SK-N-SH treated with all-trans-retinoic acid at 6 μM for 48 hours (cell line): ENCODE data around the gene NPFF.

Experiments
- ATAC-seq: fragments of 200-7000 bp; cut with Tn5 transposase; 3 replicates; pipeline ENCODE4 v1.9.1; 2020; ENCODE audit warnings: mild to moderate bottlenecking, moderate library complexity
- ARNTL ChIP-seq: fragments of 450-650 bp; formaldehyde crosslinking; IDR thresholded peaks from 2 replicates; pipeline ENCODE4 v1.5.0; 2020; ENCODE audit warnings: low read depth, mild to moderate bottlenecking, moderate library complexity, borderline replicate concordance
- BACH2 ChIP-seq: fragments of 250-450 bp; sonication (Bioruptor Pico); IDR thresholded peaks from 2 replicates; pipeline ENCODE4 v1.9.0; 2021; ENCODE audit warnings: mild to moderate bottlenecking, borderline replicate concordance
- CSDC2 ChIP-seq: fragments of 250-450 bp; sonication (Bioruptor Pico); IDR thresholded peaks from 2 replicates; pipeline ENCODE4 v1.5.0; 2020; ENCODE audit warnings: mild to moderate bottlenecking, moderate library complexity
- ESRRG ChIP-seq: fragments of 250-450 bp; sonication (Bioruptor Pico); IDR thresholded peaks from 2 replicates; pipeline ENCODE4 v1.6.1; 2021; ENCODE audit warnings: mild to moderate bottlenecking
- GLIS3 ChIP-seq: fragments of 250-450 bp; sonication (Bioruptor Pico); IDR thresholded peaks from 2 replicates; pipeline ENCODE4 v1.5.0; 2020; ENCODE audit warnings: mild to moderate bottlenecking, moderate library complexity
- ISL1 ChIP-seq: fragments of 250-450 bp; sonication (Bioruptor Pico); IDR thresholded peaks from 2 replicates; pipeline ENCODE4 v2.1.2; 2022; ENCODE audit warnings: mild to moderate bottlenecking, moderate library complexity
- OSR1 ChIP-seq: fragments of 250-450 bp; sonication (Bioruptor Pico); IDR thresholded peaks from 2 replicates; pipeline ENCODE4 v1.8.0; 2022; ENCODE audit warnings: moderate library complexity, mild to moderate bottlenecking, inconsistent platforms
- PPARA ChIP-seq: fragments of 250-450 bp; sonication (Bioruptor Pico); IDR thresholded peaks from 2 replicates; pipeline ENCODE4 v1.5.0; 2020; ENCODE audit warnings: mild to moderate bottlenecking, borderline replicate concordance
- RARB ChIP-seq: fragments of 250-450 bp; sonication (Bioruptor Pico); IDR thresholded peaks from 2 replicates; pipeline ENCODE4 v1.8.0; 2021; ENCODE audit warnings: mild to moderate bottlenecking, moderate library complexity
- SNAI2 ChIP-seq: fragments of 250-450 bp; sonication (Bioruptor Pico); IDR thresholded peaks from 2 replicates; pipeline ENCODE4 v1.5.0; 2020; ENCODE audit warnings: mild to moderate bottlenecking, moderate library complexity
- TCF4 ChIP-seq: fragments of 250-450 bp; sonication (Bioruptor Pico); IDR thresholded peaks from 2 replicates; pipeline ENCODE4 v1.8.0; 2021; ENCODE audit warnings: mild to moderate bottlenecking, moderate library complexity, borderline replicate concordance
- TOX ChIP-seq: fragments of 250-450 bp; sonication (Bioruptor Pico); IDR thresholded peaks from 2 replicates; pipeline ENCODE4 v1.8.0; 2021; ENCODE audit warnings: mild to moderate bottlenecking, moderate library complexity, borderline replicate concordance
- ZC3H10 ChIP-seq: fragments of 250-450 bp; sonication (Bioruptor Pico); IDR thresholded peaks from 2 replicates; pipeline ENCODE4 v1.5.1; 2021; ENCODE audit warnings: mild to moderate bottlenecking, moderate library complexity
- ZFP3 ChIP-seq: fragments of 250-450 bp; sonication (Bioruptor Pico); IDR thresholded peaks from 2 replicates; pipeline ENCODE4 v1.5.0; 2020; ENCODE audit warnings: mild to moderate bottlenecking, moderate library complexity
- ZNF565 ChIP-seq: fragments of 450-650 bp; formaldehyde crosslinking; conservative IDR thresholded peaks from 2 replicates; pipeline ENCODE4 v1.5.0; 2020; ENCODE audit warnings: low read depth, mild to moderate bottlenecking, moderate library complexity
- ZNF8 ChIP-seq: fragments of 450-650 bp; formaldehyde crosslinking; IDR thresholded peaks from 2 replicates; pipeline ENCODE4 v1.5.0; 2020; ENCODE audit warnings: mild to moderate bottlenecking, moderate library complexity
- TF ChIP-seq, protein P1 (sequence below): fragments of 250-450 bp; sonication (Bioruptor Pico); IDR thresholded peaks from 2 replicates; pipeline ENCODE4 v1.5.1; 2021; ENCODE audit warnings: mild to moderate bottlenecking, moderate library complexity
- TF ChIP-seq, protein P2 (sequence below): fragments of 250-450 bp; sonication (Bioruptor Pico); IDR thresholded peaks from 2 replicates; pipeline ENCODE4 v1.5.0; 2020; ENCODE audit warnings: mild to moderate bottlenecking, moderate library complexity
- TF ChIP-seq, protein P3 (sequence below): fragments of 250-450 bp; sonication (Bioruptor Pico); IDR thresholded peaks from 2 replicates; pipeline ENCODE4 v1.8.0; 2020; ENCODE audit warnings: mild to moderate bottlenecking, moderate library complexity, borderline replicate concordance
- TF ChIP-seq, protein P4 (sequence below): fragments of 250-450 bp; sonication (Bioruptor Pico); IDR thresholded peaks from 2 replicates; pipeline ENCODE4 v1.5.1; 2020; ENCODE audit warnings: low read depth, mild to moderate bottlenecking, moderate library complexity
- TF ChIP-seq, protein P5 (sequence below): fragments of 250-450 bp; sonication (Bioruptor Pico); IDR thresholded peaks from 2 replicates; pipeline ENCODE4 v1.8.0; 2021; ENCODE audit warnings: low read depth, mild to moderate bottlenecking, moderate library complexity, borderline replicate concordance

The NPFF gene

DNA sequence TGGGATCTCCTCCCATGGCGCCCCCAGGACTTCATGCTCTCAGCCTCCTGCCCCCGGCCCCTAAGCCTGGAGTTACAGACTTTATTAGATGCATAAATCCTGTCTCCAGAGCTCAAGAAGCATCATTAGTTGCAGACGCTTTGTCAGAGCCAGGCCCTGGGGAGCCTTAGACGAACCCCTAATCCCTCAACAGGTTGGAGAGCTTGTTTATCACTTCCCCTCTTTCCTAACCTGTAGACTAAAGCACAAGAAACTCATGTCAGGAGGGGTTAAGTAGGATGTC is 260 bp upstream of the NPFF start:
- no peak for TF ChIP-seq RARB
- TF ChIP-seq SNAI2 (CRISPR knock-in tag): no peak
- TF ChIP-seq TCF4 (CRISPR knock-in tag): no peak
- TF ChIP-seq ZC3H10 (CRISPR knock-in tag): no peak
- TF ChIP-seq, protein P1, sequence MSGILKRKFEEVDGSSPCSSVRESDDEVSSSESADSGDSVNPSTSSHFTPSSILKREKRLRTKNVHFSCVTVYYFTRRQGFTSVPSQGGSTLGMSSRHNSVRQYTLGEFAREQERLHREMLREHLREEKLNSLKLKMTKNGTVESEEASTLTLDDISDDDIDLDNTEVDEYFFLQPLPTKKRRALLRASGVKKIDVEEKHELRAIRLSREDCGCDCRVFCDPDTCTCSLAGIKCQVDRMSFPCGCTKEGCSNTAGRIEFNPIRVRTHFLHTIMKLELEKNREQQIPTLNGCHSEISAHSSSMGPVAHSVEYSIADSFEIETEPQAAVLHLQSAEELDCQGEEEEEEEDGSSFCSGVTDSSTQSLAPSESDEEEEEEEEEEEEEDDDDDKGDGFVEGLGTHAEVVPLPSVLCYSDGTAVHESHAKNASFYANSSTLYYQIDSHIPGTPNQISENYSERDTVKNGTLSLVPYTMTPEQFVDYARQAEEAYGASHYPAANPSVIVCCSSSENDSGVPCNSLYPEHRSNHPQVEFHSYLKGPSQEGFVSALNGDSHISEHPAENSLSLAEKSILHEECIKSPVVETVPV (CRISPR knock-in tag): no peak
- no peak for TF ChIP-seq ZFP3 (CRISPR knock-in tag)
- no peak for TF ChIP-seq BACH2 (CRISPR knock-in tag)
- TF ChIP-seq, protein P2, sequence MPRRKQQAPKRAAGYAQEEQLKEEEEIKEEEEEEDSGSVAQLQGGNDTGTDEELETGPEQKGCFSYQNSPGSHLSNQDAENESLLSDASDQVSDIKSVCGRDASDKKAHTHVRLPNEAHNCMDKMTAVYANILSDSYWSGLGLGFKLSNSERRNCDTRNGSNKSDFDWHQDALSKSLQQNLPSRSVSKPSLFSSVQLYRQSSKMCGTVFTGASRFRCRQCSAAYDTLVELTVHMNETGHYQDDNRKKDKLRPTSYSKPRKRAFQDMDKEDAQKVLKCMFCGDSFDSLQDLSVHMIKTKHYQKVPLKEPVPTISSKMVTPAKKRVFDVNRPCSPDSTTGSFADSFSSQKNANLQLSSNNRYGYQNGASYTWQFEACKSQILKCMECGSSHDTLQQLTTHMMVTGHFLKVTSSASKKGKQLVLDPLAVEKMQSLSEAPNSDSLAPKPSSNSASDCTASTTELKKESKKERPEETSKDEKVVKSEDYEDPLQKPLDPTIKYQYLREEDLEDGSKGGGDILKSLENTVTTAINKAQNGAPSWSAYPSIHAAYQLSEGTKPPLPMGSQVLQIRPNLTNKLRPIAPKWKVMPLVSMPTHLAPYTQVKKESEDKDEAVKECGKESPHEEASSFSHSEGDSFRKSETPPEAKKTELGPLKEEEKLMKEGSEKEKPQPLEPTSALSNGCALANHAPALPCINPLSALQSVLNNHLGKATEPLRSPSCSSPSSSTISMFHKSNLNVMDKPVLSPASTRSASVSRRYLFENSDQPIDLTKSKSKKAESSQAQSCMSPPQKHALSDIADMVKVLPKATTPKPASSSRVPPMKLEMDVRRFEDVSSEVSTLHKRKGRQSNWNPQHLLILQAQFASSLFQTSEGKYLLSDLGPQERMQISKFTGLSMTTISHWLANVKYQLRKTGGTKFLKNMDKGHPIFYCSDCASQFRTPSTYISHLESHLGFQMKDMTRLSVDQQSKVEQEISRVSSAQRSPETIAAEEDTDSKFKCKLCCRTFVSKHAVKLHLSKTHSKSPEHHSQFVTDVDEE: no peak
- TF ChIP-seq, protein P3, sequence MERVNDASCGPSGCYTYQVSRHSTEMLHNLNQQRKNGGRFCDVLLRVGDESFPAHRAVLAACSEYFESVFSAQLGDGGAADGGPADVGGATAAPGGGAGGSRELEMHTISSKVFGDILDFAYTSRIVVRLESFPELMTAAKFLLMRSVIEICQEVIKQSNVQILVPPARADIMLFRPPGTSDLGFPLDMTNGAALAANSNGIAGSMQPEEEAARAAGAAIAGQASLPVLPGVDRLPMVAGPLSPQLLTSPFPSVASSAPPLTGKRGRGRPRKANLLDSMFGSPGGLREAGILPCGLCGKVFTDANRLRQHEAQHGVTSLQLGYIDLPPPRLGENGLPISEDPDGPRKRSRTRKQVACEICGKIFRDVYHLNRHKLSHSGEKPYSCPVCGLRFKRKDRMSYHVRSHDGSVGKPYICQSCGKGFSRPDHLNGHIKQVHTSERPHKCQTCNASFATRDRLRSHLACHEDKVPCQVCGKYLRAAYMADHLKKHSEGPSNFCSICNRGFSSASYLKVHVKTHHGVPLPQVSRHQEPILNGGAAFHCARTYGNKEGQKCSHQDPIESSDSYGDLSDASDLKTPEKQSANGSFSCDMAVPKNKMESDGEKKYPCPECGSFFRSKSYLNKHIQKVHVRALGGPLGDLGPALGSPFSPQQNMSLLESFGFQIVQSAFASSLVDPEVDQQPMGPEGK: no peak
- TF ChIP-seq GLIS3 (CRISPR knock-in tag): no peak
- TF ChIP-seq PPARA (CRISPR knock-in tag): no peak
- no peak for TF ChIP-seq CSDC2
- no peak for TF ChIP-seq ISL1 (CRISPR knock-in tag)
- TF ChIP-seq, protein P4, sequence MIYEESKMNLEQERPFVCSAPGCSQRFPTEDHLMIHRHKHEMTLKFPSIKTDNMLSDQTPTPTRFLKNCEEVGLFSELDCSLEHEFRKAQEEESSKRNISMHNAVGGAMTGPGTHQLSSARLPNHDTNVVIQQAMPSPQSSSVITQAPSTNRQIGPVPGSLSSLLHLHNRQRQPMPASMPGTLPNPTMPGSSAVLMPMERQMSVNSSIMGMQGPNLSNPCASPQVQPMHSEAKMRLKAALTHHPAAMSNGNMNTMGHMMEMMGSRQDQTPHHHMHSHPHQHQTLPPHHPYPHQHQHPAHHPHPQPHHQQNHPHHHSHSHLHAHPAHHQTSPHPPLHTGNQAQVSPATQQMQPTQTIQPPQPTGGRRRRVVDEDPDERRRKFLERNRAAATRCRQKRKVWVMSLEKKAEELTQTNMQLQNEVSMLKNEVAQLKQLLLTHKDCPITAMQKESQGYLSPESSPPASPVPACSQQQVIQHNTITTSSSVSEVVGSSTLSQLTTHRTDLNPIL: no peak
- TF ChIP-seq ZNF8: no peak
- no peak for TF ChIP-seq ZNF565 (CRISPR knock-in tag)
- TF ChIP-seq TOX: no peak
- no peak for ATAC-seq

DNA sequence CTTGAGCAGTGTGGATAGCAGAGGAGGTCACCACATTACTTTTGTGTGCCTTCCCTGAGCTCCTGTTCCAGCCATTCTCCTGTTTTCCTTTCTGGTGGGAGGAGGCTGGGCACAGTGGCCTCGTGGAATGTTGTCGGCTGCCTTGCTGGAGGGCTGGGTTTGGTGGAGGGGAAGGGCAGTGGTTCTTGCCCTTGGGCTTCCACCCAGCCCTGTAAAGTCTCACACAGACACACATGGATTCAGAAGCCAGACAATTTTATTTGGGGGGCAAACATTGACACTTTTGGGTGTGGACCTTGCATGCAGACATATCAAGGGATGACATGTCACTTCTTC is 866 bp downstream of the NPFF start:
- no peak for ATAC-seq
- TF ChIP-seq BACH2 (CRISPR knock-in tag) (no peak), ISL1 (CRISPR knock-in tag) (no peak), PPARA (CRISPR knock-in tag) (no peak), ESRRG (no peak), TOX (no peak), ZNF8 (no peak)
- TF ChIP-seq, protein P1 (CRISPR knock-in tag): no peak
- TF ChIP-seq, protein P5, sequence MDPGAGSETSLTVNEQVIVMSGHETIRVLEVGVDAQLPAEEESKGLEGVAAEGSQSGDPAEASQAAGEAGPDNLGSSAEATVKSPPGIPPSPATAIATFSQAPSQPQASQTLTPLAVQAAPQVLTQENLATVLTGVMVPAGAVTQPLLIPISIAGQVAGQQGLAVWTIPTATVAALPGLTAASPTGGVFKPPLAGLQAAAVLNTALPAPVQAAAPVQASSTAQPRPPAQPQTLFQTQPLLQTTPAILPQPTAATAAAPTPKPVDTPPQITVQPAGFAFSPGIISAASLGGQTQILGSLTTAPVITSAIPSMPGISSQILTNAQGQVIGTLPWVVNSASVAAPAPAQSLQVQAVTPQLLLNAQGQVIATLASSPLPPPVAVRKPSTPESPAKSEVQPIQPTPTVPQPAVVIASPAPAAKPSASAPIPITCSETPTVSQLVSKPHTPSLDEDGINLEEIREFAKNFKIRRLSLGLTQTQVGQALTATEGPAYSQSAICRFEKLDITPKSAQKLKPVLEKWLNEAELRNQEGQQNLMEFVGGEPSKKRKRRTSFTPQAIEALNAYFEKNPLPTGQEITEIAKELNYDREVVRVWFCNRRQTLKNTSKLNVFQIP (CRISPR knock-in tag): no peak
- TF ChIP-seq, all 23 proteins: peak for 0

DNA sequence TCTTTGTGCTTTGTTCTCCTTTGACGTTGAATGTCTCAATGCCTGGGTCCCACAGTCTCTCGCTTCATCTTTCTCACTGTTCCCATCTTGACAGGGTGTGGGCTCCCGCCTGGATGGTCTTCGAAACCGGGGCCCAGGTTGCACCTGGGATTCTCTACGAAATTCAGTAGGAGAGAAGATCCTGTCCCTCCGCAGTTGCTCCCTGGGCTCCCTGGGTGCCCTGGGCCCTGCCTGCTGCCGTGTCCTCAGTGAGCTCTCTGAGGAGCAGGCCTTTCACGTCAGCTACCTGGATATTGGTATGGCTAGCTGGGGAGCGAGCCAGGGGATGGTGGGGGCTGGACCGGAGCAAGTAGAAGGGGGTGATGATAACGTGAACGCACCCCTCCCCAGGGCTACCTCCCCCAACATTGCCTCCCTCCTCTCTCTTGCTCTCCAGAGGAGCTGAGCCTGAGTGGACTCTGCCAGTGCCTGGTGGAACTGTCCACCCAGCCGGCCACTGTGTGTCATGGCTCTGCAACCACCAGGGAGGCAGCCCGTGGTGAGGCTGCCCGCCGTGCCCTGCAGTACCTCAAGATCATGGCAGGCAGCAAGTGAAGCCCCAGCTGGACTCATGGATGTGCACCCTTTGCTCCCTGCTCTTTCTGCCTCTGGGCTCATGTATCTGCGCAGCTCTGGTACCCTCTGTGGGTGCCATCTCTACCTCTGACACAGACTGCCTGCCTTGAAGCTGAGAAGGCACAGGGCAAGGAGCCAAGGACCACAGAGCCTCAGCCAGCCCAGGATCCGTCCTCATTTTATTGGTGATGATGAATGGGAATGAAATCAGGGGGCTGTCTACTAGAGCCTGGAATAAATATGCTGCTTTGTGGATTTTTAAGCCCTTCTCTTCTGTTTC is 1.5 kb downstream of the NPFF start:
- no peak for ATAC-seq
- TF ChIP-seq CSDC2 (no peak), ARNTL (CRISPR knock-in tag) (no peak), SNAI2 (CRISPR knock-in tag) (no peak), ZNF565 (CRISPR knock-in tag) (no peak), OSR1 (CRISPR knock-in tag) (no peak), TCF4 (CRISPR knock-in tag) (no peak)
- TF ChIP-seq, protein P5 (CRISPR knock-in tag): no peak
- TF ChIP-seq, protein P3: no peak
- TF ChIP-seq, protein P4: no peak
